ENCODE data around the gene FBN1.

The FBN1 gene

GRCh38 chr15:48653216-48653615, 7.7 kb upstream of the FBN1 start:
- H3K36me3 ChIP-seq (replicated peaks; ENCODE audit: insufficient read depth, low read length), result no peaks in the 10 kb centered on the region
- H2AFZ ChIP-seq (ENCODE audit: low read length), result no peak overlapping the region
- TF ChIP-seq, protein P1, sequence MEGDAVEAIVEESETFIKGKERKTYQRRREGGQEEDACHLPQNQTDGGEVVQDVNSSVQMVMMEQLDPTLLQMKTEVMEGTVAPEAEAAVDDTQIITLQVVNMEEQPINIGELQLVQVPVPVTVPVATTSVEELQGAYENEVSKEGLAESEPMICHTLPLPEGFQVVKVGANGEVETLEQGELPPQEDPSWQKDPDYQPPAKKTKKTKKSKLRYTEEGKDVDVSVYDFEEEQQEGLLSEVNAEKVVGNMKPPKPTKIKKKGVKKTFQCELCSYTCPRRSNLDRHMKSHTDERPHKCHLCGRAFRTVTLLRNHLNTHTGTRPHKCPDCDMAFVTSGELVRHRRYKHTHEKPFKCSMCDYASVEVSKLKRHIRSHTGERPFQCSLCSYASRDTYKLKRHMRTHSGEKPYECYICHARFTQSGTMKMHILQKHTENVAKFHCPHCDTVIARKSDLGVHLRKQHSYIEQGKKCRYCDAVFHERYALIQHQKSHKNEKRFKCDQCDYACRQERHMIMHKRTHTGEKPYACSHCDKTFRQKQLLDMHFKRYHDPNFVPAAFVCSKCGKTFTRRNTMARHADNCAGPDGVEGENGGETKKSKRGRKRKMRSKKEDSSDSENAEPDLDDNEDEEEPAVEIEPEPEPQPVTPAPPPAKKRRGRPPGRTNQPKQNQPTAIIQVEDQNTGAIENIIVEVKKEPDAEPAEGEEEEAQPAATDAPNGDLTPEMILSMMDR (IDR thresholded peaks at IDR 0.05; ENCODE audit: low read length), result no peak
- TF ChIP-seq EZH2phosphoT487 (IDR thresholded peaks at IDR 0.05; ENCODE audit: low read length) (no peak), EZH2 (optimal IDR thresholded peaks at IDR 0.05; ENCODE audit: low read depth, low read length) (no peak)
- H3K4me2 ChIP-seq (ENCODE audit: low read depth, low read length), result no peak overlapping the region
- no peaks in the 10 kb centered on the region for H3K4me1 ChIP-seq (ENCODE audit: low read length)
- no peaks in the 10 kb centered on the region for H3K79me2 ChIP-seq (ENCODE audit: low read length)
- DNase-seq, result no peak
- no peak overlapping the region for H3K4me3 ChIP-seq (ENCODE audit: low read length)
- no peak overlapping the region for H3K27ac ChIP-seq (ENCODE audit: low read length)
- no peaks in the 10 kb centered on the region for H3F3A ChIP-seq (ENCODE audit: insufficient read depth, low read length)
- H4K20me1 ChIP-seq (ENCODE audit: insufficient read depth, low read length), result no peaks in the 10 kb centered on the region
- H3K9ac ChIP-seq (ENCODE audit: low read length), result no peak overlapping the region
- H3K27me3 ChIP-seq (replicated peaks; ENCODE audit: insufficient read depth, low read length), result no peaks in the 10 kb centered on the region
- H3K9me3 ChIP-seq (replicated peaks; ENCODE audit: insufficient read depth, low read length), result no peaks in the 10 kb centered on the region
- H3K9me2 ChIP-seq (replicated peaks; ENCODE audit: insufficient read depth, low read length), result no peaks in the 10 kb centered on the region

DNA sequence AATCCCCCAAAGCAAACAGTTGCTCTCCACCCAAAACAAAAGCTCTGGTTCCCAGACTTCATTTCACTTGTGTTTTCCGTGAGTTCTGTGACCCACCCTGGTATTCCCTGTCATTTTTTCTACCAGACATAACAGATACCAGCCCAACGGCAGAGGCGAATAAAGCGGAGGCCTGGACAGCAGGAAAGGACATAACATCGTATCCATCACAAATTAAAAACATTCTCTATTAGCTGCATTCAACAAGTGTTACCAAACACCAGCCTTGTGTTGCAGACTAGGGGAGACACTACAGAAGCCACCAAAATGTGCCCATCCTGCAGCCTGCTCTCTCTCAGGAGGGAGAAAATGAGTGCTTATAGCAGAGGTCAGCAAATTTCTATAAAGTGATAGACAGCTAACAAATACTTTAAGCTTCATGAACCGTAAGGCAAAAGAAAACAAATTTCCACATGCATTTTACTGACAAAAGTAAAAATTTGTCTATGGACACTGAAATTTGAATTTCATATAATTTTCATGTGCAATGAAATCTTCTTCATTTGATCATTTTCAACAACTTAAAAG, 7.1 kb upstream of the FBN1 start:
- H3K4me2 ChIP-seq (ENCODE audit: low read depth, low read length), result no peak overlapping the region
- no peaks in the 10 kb centered on the region for H3K9me3 ChIP-seq (replicated peaks; ENCODE audit: insufficient read depth, low read length)
- no peaks in the 10 kb centered on the region for H3K4me1 ChIP-seq (ENCODE audit: low read length)
- no peak for DNase-seq
- TF ChIP-seq, protein P1 (IDR thresholded peaks at IDR 0.05; ENCODE audit: low read length), result no peak
- no peak for TF ChIP-seq EZH2 (optimal IDR thresholded peaks at IDR 0.05; ENCODE audit: low read depth, low read length)
- TF ChIP-seq EZH2phosphoT487 (IDR thresholded peaks at IDR 0.05; ENCODE audit: low read length), result no peak
- H3F3A ChIP-seq (ENCODE audit: insufficient read depth, low read length), result no peaks in the 10 kb centered on the region
- no peaks in the 10 kb centered on the region for H3K36me3 ChIP-seq (replicated peaks; ENCODE audit: insufficient read depth, low read length)
- H3K27me3 ChIP-seq (replicated peaks; ENCODE audit: insufficient read depth, low read length), result no peaks in the 10 kb centered on the region
- no peaks in the 10 kb centered on the region for H3K9me2 ChIP-seq (replicated peaks; ENCODE audit: insufficient read depth, low read length)
- no peaks in the 10 kb centered on the region for H3K79me2 ChIP-seq (ENCODE audit: low read length)
- H3K27ac ChIP-seq (ENCODE audit: low read length), result no peak overlapping the region
- no peaks in the 10 kb centered on the region for H4K20me1 ChIP-seq (ENCODE audit: insufficient read depth, low read length)
- H3K4me3 ChIP-seq (ENCODE audit: low read length), result no peak overlapping the region
- H2AFZ ChIP-seq (ENCODE audit: low read length), result no peak overlapping the region
- no peak overlapping the region for H3K9ac ChIP-seq (ENCODE audit: low read length)

DNA sequence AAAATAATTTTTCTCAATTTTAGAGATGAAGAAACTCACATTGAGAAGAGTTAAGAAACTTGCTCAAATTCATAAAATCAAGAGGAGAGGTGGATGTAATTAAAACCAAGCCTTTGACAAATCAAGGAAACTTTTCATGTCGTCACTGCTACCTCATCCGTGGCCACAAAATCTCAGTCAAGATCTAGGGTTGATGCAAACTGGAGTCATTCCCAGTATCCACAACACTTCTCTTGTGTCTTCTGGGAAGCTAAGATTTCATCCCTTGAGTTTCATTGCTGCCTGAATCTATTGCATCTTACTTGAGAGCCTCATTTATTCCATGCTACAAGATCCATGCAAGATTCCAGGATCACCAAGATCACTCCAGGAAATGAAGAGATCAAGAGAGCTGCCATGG, 5.4 kb upstream of the FBN1 start:
- Histone ChIP-seq H3K4me1 (ENCODE audit: low read length) (no peaks in the 10 kb centered on the region), H2AFZ (ENCODE audit: low read length) (no peak overlapping the region), H3K9me2 (replicated peaks; ENCODE audit: insufficient read depth, low read length) (no peaks in the 10 kb centered on the region), H3K9ac (ENCODE audit: low read length) (no peak overlapping the region), H3K36me3 (replicated peaks; ENCODE audit: insufficient read depth, low read length) (no peaks in the 10 kb centered on the region), H3K27ac (ENCODE audit: low read length) (no peak overlapping the region), H3K27me3 (replicated peaks; ENCODE audit: insufficient read depth, low read length) (no peaks in the 10 kb centered on the region), H3K4me3 (ENCODE audit: low read length) (no peak overlapping the region), H3K4me2 (ENCODE audit: low read depth, low read length) (no peak overlapping the region), H3K79me2 (ENCODE audit: low read length) (no peaks in the 10 kb centered on the region), H4K20me1 (ENCODE audit: insufficient read depth, low read length) (no peaks in the 10 kb centered on the region), H3K9me3 (replicated peaks; ENCODE audit: insufficient read depth, low read length) (no peaks in the 10 kb centered on the region), H3F3A (ENCODE audit: insufficient read depth, low read length) (no peaks in the 10 kb centered on the region)
- DNase-seq, result no peak
- TF ChIP-seq EZH2phosphoT487 (IDR thresholded peaks at IDR 0.05; ENCODE audit: low read length) (no peak), EZH2 (optimal IDR thresholded peaks at IDR 0.05; ENCODE audit: low read depth, low read length) (no peak)
- TF ChIP-seq, protein P1 (IDR thresholded peaks at IDR 0.05; ENCODE audit: low read length), result no peak

All from MM.1S (cell line).